ENCODE measurements around the gene SERAC1. TPM values are rescaled to one million over a fixed set of nuclear protein-coding genes. Genes with fewer than 3 reads are reported as not detected.

SERAC1 gene
- total and polyA plus RNA-seq, 4 donors: 3.1 to 10.1 (median 4.8) TPM

DNA sequence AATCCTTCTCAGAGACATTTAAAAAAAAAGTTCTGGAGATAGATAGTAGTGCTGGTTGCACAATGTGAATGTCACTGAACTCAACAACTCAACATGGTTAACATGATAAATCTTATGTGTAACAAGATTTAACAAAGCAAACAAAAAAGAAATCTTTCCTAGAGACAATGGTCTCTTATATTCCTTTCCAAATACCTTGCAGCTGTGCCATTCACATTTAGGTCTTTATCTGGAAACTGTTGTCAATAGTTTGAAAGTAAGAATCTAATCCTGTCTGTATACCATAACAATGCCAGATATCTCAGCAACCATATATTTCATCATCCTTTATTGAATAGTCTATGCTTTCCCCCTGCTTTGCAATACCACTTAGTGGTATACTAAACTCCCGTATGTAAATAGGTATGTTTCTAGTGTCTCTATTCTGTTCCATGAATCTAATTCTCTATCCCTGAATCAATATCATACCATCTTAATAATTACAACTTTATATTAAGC lies 2.1 kb downstream of the SERAC1 start:
- Histone ChIP-seq H3K27ac (ENCODE audit: low read depth in 1 of 2, low read length in 1 of 2) (no peak overlapping the region), H3K9ac (ENCODE audit: insufficient read depth in 1 of 2, low read length in 2 of 2) (no peak overlapping the region), H3K9me3 (ENCODE audit: control insufficient read depth in 4 of 4, insufficient read depth in 3 of 4, low read length in 3 of 4) (no peaks in the 10 kb centered on the region), H3K4me3 (no peak overlapping the region), H3K4me1 (ENCODE audit: control insufficient read depth in 5 of 5, insufficient read depth in 5 of 5, low read length in 5 of 5) (peaks cover 0 to 8% (median 0%) of the 10 kb centered on the region in 5 donors), H3K36me3 (ENCODE audit: control insufficient read depth in 4 of 4, insufficient read depth in 4 of 4, low read length in 4 of 4) (no peaks in the 10 kb centered on the region), H3K27me3 (ENCODE audit: control insufficient read depth in 3 of 3, insufficient read depth in 3 of 3, low read length in 2 of 3) (no peaks in the 10 kb centered on the region)
- ATAC-seq (ENCODE audit: insufficient read depth, low FRiP score): no peak
- WGBS, 2 donors: 89 to 94% methylated on average over 1 of the region's 1 CpG
- DNase-seq: no peak
- TF ChIP-seq, protein P1, sequence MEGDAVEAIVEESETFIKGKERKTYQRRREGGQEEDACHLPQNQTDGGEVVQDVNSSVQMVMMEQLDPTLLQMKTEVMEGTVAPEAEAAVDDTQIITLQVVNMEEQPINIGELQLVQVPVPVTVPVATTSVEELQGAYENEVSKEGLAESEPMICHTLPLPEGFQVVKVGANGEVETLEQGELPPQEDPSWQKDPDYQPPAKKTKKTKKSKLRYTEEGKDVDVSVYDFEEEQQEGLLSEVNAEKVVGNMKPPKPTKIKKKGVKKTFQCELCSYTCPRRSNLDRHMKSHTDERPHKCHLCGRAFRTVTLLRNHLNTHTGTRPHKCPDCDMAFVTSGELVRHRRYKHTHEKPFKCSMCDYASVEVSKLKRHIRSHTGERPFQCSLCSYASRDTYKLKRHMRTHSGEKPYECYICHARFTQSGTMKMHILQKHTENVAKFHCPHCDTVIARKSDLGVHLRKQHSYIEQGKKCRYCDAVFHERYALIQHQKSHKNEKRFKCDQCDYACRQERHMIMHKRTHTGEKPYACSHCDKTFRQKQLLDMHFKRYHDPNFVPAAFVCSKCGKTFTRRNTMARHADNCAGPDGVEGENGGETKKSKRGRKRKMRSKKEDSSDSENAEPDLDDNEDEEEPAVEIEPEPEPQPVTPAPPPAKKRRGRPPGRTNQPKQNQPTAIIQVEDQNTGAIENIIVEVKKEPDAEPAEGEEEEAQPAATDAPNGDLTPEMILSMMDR (IDR thresholded peaks at IDR 0.05; ENCODE audit: control extremely low read depth, extremely low read depth): no peak

DNA sequence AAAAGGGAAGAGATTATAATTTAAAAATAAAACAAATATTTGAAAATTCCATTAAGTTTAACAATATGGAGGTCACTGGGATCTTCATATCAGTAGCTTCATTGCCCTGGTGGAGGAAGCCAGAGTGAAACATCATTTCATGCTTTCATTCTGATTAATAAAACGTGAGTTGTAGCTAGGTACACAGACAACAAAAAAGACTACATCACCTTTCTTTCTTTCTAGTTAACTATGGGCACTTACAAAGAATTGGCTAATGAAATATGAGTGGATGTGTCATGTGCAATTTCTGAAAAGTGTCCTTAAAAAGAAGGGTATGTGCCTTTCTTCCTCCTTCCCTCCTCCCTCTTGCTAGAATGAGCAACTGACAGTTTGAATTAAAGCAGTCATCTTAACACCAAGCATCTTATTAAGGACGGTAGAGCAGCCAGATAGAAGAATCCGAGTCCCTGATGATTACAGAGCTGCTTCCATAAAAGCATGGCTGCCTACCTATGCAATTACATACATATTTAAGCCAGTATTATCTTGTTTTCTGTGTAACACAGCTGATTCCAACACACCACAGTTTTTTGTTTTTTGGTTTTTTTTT lies 3.4 kb downstream of the SERAC1 start:
- H3K9ac ChIP-seq (ENCODE audit: insufficient read depth in 1 of 2, low read length in 2 of 2): no peak overlapping the region
- ATAC-seq (ENCODE audit: insufficient read depth, low FRiP score) (no peak), DNase-seq (no peak)
- WGBS, 2 donors: 88 to 92% methylated on average over 3 of the region's 3 CpGs
- no peak overlapping the region for H3K4me3 ChIP-seq
- H3K27me3 ChIP-seq (ENCODE audit: control insufficient read depth in 3 of 3, insufficient read depth in 3 of 3, low read length in 2 of 3): no peaks in the 10 kb centered on the region
- peaks cover 0 to 8% (median 0%) of the 10 kb centered on the region in 5 donors for H3K4me1 ChIP-seq (ENCODE audit: control insufficient read depth in 5 of 5, insufficient read depth in 5 of 5, low read length in 5 of 5)
- H3K9me3 ChIP-seq (ENCODE audit: control insufficient read depth in 4 of 4, insufficient read depth in 3 of 4, low read length in 3 of 4): no peaks in the 10 kb centered on the region
- TF ChIP-seq, protein P1 (IDR thresholded peaks at IDR 0.05; ENCODE audit: control extremely low read depth, extremely low read depth): no peak
- H3K36me3 ChIP-seq (ENCODE audit: control insufficient read depth in 4 of 4, insufficient read depth in 4 of 4, low read length in 4 of 4): no peaks in the 10 kb centered on the region
- H3K27ac ChIP-seq (ENCODE audit: low read depth in 1 of 2, low read length in 1 of 2): no peak overlapping the region

DNA sequence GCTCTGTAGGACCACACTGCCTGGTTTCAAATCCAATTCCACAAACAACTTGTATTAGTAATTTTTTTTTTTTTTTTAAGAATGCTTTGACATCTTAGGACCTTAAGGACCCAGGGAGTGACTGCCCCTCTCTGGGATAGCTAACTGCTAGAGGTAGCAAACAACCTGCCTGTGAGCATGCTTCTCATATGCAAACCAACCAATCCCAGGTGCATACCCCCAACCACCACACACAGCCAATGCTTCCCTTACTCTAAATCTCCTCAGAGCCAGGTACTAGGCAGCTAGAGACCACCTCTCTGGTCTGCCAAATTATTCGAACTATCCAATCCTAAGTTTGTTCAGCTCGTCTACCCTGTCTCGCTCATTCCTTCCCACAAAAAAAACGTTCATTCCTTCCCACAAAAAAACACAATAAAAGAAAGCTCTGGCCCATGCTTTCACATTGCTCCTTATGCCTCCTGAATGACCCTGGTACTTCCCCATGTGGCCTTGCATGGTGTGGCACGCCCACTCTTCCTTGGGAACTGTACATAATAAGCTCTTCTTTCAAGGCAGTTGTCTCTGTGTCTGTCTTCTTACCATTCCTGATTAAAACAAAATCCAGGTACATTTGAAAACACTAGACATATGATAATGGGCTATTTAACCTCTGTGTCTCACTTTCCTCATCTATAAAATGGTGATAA lies 6.4 kb downstream of the SERAC1 start:
- no peak for ATAC-seq (ENCODE audit: insufficient read depth, low FRiP score)
- TF ChIP-seq, protein P1 (IDR thresholded peaks at IDR 0.05; ENCODE audit: control extremely low read depth, extremely low read depth): no peak
- Histone ChIP-seq H3K4me1 (ENCODE audit: control insufficient read depth in 5 of 5, insufficient read depth in 5 of 5, low read length in 5 of 5) (peaks cover 0 to 1% (median 0%) of the 10 kb centered on the region in 5 donors), H3K27me3 (ENCODE audit: control insufficient read depth in 3 of 3, insufficient read depth in 3 of 3, low read length in 2 of 3) (no peaks in the 10 kb centered on the region), H3K36me3 (ENCODE audit: control insufficient read depth in 4 of 4, insufficient read depth in 4 of 4, low read length in 4 of 4) (peaks cover 0 to 4% (median 0%) of the 10 kb centered on the region in 4 donors), H3K9ac (ENCODE audit: insufficient read depth in 1 of 2, low read length in 2 of 2) (no peak overlapping the region), H3K4me3 (no peak overlapping the region), H3K27ac (ENCODE audit: low read depth in 1 of 2, low read length in 1 of 2) (no peak overlapping the region), H3K9me3 (ENCODE audit: control insufficient read depth in 4 of 4, insufficient read depth in 3 of 4, low read length in 3 of 4) (no peaks in the 10 kb centered on the region)
- DNase-seq: no peak
- 76 to 78% methylated on average over 5 of the region's 5 CpGs for WGBS, 2 donors

Measured in lung (tissue), 12 donors.